ENCODE measurements around the gene ACAP1. TPM values are rescaled to one million over a fixed set of nuclear protein-coding genes. Genes with fewer than 3 reads are reported as not detected.
"Not testable (repeated sequence)": the region's sequence is repeated elsewhere in the genome, so short reads cannot be mapped to it uniquely, and the experiment has no call there.

Gene ACAP1
- total RNA-seq, 1 experiment from 2014 or later, result 0.67 TPM

DNA sequence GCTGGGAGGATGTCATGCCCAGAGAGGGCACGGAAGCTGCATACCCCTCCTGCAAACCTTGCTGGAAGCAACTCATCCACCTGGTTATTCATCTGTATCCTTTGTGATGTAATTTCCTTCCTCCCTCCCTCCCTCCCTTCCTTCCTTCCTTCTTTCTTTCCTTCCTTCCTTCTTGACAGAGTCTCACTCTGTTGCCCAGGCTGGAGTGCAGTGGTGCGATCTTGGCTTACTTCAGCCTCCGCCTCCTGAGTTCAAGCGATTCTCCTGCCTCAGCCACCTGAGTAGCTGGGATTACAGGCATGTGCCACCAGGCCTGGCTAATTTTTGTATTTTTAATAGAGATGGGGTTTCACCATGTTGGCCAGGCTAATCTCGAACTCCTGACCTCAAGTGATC is 32.3 kb downstream of the ACAP1 start:
- DNase-seq; H3K9me3 ChIP-seq (replicated peaks); H3K27me3 ChIP-seq; H3K27ac ChIP-seq; H3K4me1 ChIP-seq; H3K36me3 ChIP-seq; H3K4me3 ChIP-seq: not testable (repeated sequence)

GRCh38 chr17:7369825-7370224 is 33.5 kb downstream of the ACAP1 start:
- Histone ChIP-seq H3K36me3 (no peaks in the 10 kb centered on the region), H3K9me3 (replicated peaks) (no peaks in the 10 kb centered on the region), H3K4me1 (no peaks in the 10 kb centered on the region), H3K27me3 (no peaks in the 10 kb centered on the region), H3K27ac (no peak overlapping the region), H3K4me3 (no peak overlapping the region)
- DNase-seq, result no peak

- Histone ChIP-seq H3K36me3 (no peaks in the 10 kb centered on the region), H3K27ac (no peak overlapping the region), H3K27me3 (no peaks in the 10 kb centered on the region), H3K9me3 (replicated peaks) (no peaks in the 10 kb centered on the region), H3K4me3 (no peak overlapping the region), H3K4me1 (no peaks in the 10 kb centered on the region)
- no peak for DNase-seq
Measured at GRCh38 chr17:7370853-7371252, 34.5 kb downstream of the ACAP1 start.

DNA sequence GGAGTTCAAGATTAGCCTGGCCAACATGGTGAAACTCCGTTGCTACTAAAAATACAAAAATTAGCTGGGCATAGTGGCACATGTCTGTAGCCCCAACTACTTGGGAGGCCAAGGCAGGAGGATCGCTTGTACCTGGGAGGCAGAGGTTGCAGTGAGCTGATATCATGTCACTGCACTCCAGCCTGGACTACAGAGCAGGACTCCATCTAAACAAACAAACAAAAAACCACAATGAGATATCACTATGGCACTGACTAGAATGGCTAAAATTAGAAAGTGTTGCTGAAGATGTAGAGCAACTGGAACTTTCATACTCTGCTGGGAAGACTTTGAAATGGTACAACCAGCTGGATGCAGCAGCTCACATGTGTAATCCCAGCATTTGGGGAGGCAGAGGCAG is 38.0 kb downstream of the ACAP1 start:
- Histone ChIP-seq H3K27ac (no peak overlapping the region), H3K9me3 (replicated peaks) (0 out of 2 replicates have a peak, but pooled peaks cover 3% of the 10 kb centered on the region), H3K4me3 (no peak overlapping the region), H3K27me3 (no peaks in the 10 kb centered on the region), H3K36me3 (no peaks in the 10 kb centered on the region), H3K4me1 (no peaks in the 10 kb centered on the region)
- DNase-seq, result no peak

GRCh38 chr17:7379134-7379533 is 42.8 kb downstream of the ACAP1 start:
- DNase-seq, result no peak
- H3K27ac ChIP-seq, result no peak overlapping the region
- H3K9me3 ChIP-seq (replicated peaks), result 0 out of 2 replicates have a peak, but pooled peaks cover 3% of the 10 kb centered on the region
- no peaks in the 10 kb centered on the region for H3K4me1 ChIP-seq
- no peak overlapping the region for H3K4me3 ChIP-seq
- no peaks in the 10 kb centered on the region for H3K27me3 ChIP-seq
- no peaks in the 10 kb centered on the region for H3K36me3 ChIP-seq

DNA sequence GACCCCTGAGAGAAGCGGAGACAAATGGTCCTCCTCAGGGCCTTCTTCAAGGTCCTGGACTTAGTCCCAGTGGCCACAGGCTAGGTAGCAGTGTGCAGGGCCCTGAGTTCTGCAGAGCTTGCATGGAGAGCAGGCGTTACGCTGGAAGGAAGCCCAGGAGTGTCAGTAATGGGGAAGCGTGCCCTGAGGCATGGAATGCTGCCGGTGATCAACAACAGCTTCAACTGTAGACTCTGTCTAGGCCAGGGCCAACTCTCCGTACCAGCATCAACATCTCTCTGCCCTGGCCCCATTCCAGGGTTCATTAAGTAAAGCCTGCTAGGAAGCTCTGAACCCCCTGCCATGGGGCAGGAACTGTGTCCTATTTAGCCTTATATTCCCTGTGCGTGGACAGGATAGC is 44.0 kb downstream of the ACAP1 start:
- Histone ChIP-seq H3K4me1 (no peaks in the 10 kb centered on the region), H3K4me3 (no peak overlapping the region), H3K36me3 (no peaks in the 10 kb centered on the region), H3K27ac (no peak overlapping the region), H3K9me3 (replicated peaks) (0 out of 2 replicates have a peak, but pooled peaks cover 3% of the 10 kb centered on the region), H3K27me3 (no peaks in the 10 kb centered on the region)
- DNase-seq, result peak; percentile 18 to 28

- H3K4me3 ChIP-seq, result no peak within 1 kb of the TSS
- no peak within 1 kb of the TSS for H3K27ac ChIP-seq
- H3K9me3 ChIP-seq (replicated peaks), result 0 out of 2 replicates have a peak, but pooled peaks cover 3% of the 10 kb centered on the region
- DNase-seq, result no peak
- no peaks in the 10 kb centered on the region for H3K27me3 ChIP-seq
- no peaks in the 10 kb centered on the region for H3K36me3 ChIP-seq
- no peaks in the 10 kb centered on the region for H3K4me1 ChIP-seq
Measured at GRCh38 chr17:7380855-7381683, 44.7 kb downstream of the ACAP1 start, which contains the start of gene TNK1. Gene TNK1, plus strand, starts transcription at chr17:7381089. Its CDS starts 1,838 bp downstream, at chr17:7382927.

DNA sequence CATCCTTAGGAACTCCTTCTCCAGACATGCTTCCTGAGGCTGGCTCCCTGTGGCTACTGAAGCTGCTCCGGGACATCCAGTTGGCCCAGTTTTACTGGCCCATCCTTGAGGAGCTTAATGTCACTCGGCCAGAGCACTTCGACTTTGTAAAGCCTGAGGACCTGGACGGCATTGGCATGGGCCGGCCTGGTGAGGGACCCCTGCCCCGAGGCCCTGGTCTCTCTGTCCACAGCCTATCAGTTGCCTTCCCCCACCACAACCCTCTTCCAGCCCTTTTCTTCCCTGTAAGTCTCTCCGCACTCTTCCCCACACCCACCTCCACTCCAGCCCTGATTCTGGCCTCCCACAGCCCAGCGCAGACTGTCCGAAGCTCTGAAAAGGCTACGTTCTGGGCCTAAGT is 46.6 kb downstream of the ACAP1 start:
- Histone ChIP-seq H3K9me3 (replicated peaks) (0 out of 2 replicates have a peak, but pooled peaks cover 3% of the 10 kb centered on the region), H3K27me3 (no peaks in the 10 kb centered on the region), H3K27ac (no peak overlapping the region), H3K36me3 (no peaks in the 10 kb centered on the region), H3K4me3 (no peak overlapping the region), H3K4me1 (no peaks in the 10 kb centered on the region)
- DNase-seq, result no peak

DNA sequence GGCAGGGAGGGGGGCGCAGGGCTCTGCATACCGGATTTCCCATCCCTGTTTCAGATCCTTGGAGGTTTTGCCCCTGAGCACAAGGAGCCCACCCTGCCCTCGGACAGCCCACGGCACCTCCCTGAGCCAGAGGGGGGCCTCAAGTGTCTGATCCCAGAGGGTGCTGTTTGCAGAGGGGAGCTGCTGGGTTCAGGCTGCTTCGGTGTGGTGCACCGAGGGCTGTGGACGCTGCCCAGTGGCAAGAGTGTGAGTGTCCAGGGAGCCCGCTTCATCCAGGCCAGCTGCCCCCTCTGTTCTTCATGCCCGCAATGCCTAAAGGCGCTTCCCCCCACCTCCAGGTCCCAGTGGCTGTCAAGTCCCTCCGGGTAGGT is 47.0 kb downstream of the ACAP1 start:
- H3K36me3 ChIP-seq, result no peaks in the 10 kb centered on the region
- no peaks in the 10 kb centered on the region for H3K4me1 ChIP-seq
- H3K27me3 ChIP-seq, result no peaks in the 10 kb centered on the region
- DNase-seq, result no peak
- 0 out of 2 replicates have a peak, but pooled peaks cover 3% of the 10 kb centered on the region for H3K9me3 ChIP-seq (replicated peaks)
- H3K27ac ChIP-seq, result no peak overlapping the region
- H3K4me3 ChIP-seq, result no peak overlapping the region

DNA sequence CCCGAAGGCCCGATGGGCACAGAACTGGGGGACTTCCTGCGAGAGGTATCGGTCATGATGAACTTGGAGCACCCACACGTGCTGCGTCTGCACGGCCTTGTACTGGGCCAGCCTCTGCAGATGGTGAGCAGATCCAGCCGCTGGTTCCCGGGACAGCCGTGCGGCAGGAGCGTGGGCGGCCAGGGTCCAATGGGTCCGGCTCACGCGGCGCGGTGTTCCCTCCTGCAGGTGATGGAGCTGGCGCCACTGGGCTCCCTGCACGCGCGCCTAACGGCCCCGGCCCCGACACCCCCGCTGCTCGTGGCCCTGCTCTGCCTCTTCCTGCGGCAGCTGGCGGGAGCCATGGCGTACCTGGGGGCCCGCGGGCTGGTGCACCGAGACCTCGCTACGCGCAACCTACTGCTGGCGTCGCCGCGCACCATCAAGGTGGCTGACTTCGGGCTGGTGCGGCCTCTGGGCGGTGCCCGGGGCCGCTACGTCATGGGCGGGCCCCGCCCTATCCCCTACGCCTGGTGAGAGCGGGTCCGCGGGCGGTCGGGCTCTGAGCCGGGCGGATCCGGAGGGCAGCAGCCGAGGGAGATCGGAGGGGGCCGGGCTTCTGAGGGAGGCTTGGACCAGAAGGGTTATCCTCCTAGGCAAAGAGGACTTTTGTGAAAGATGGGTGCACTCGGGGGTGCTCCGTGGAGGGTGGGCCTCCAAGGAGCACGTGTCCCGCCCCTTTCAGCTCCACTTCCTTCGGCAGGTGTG is 47.6 kb downstream of the ACAP1 start:
- DNase-seq, result no peak
- no peaks in the 10 kb centered on the region for H3K36me3 ChIP-seq
- 0 out of 2 replicates have a peak, but pooled peaks cover 3% of the 10 kb centered on the region for H3K9me3 ChIP-seq (replicated peaks)
- H3K4me3 ChIP-seq, result no peak overlapping the region
- no peaks in the 10 kb centered on the region for H3K27me3 ChIP-seq
- H3K27ac ChIP-seq, result no peak overlapping the region
- no peaks in the 10 kb centered on the region for H3K4me1 ChIP-seq

GRCh38 chr17:7384489-7385081 is 48.3 kb downstream of the ACAP1 start:
- Histone ChIP-seq H3K27ac (no peak overlapping the region), H3K4me1 (no peaks in the 10 kb centered on the region), H3K9me3 (replicated peaks) (no peaks in the 10 kb centered on the region), H3K36me3 (no peaks in the 10 kb centered on the region), H3K4me3 (no peak overlapping the region), H3K27me3 (no peaks in the 10 kb centered on the region)
- DNase-seq, result no peak

DNA sequence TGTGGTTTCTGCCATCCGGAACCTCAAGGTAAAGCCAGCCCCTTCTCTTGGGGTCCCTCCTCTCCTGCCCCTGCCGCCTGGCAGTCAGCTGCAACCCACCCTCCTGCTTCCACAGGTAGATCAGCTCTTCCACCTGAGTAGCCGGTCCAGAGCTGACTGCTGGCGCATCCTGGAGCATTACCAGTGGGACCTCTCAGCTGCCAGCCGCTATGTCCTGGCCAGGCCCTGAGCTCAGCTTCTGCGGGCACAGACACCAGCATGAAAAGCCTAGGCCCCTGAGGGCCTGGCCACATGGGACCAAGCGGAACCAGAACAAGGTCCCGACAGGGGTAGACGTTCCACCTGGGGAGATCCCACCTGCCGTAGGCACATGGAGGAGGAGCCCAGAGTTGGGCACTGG is 52.5 kb downstream of the ACAP1 start:
- Histone ChIP-seq H3K4me1 (no peaks in the 10 kb centered on the region), H3K36me3 (no peaks in the 10 kb centered on the region), H3K27ac (no peak overlapping the region), H3K9me3 (replicated peaks) (no peaks in the 10 kb centered on the region), H3K4me3 (no peak overlapping the region), H3K27me3 (no peaks in the 10 kb centered on the region)
- DNase-seq, result no peak

GRCh38 chr17:7389924-7390910 is 53.9 kb downstream of the ACAP1 start:
- Histone ChIP-seq H3K27ac (no peak overlapping the region), H3K36me3 (no peaks in the 10 kb centered on the region), H3K4me3 (no peak overlapping the region), H3K9me3 (replicated peaks) (no peaks in the 10 kb centered on the region), H3K27me3 (no peaks in the 10 kb centered on the region), H3K4me1 (no peaks in the 10 kb centered on the region)
- no peak for DNase-seq

GRCh38 chr17:7391307-7391706 is 55.0 kb downstream of the ACAP1 start:
- Histone ChIP-seq H3K9me3 (replicated peaks) (no peaks in the 10 kb centered on the region), H3K36me3 (no peaks in the 10 kb centered on the region)

More at GRCh38 chr17:7391307-7391706, 55.0 kb downstream of the ACAP1 start:
- no peak overlapping the region for H3K4me3 ChIP-seq
- no peak overlapping the region for H3K27ac ChIP-seq
- DNase-seq, result no peak
- H3K4me1 ChIP-seq, result no peaks in the 10 kb centered on the region
- no peaks in the 10 kb centered on the region for H3K27me3 ChIP-seq
